NCI-H1694 treated with DMSO at 0.1 percent for 48 hours (cell line): ENCODE measurements around the gene CSF2.

ENCODE experiments used
- DNase-seq: peaks from one replicate; lab custom pipeline; 2025; lab: John Stamatoyannopoulos, UW

CSF2 gene

DNA sequence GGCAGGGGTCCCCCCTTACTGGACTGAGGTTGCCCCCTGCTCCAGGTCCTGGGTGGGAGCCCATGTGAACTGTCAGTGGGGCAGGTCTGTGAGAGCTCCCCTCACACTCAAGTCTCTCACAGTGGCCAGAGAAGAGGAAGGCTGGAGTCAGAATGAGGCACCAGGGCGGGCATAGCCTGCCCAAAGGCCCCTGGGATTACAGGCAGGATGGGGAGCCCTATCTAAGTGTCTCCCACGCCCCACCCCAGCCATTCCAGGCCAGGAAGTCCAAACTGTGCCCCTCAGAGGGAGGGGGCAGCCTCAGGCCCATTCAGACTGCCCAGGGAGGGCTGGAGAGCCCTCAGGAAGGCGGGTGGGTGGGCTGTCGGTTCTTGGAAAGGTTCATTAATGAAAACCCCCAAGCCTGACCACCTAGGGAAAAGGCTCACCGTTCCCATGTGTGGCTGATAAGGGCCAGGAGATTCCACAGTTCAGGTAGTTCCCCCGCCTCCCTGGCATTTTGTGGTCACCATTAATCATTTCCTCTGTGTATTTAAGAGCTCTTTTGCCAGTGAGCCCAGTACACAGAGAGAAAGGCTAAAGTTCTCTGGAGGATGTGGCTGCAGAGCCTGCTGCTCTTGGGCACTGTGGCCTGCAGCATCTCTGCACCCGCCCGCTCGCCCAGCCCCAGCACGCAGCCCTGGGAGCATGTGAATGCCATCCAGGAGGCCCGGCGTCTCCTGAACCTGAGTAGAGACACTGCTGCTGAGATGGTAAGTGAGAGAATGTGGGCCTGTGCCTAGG lies at the start of gene CSF2:
CSF2 (plus strand) TSS at position 559 of the 783 bp plus-strand sequence; CDS start at position 594, 35 bp downstream.
- no peak for DNase-seq

DNA sequence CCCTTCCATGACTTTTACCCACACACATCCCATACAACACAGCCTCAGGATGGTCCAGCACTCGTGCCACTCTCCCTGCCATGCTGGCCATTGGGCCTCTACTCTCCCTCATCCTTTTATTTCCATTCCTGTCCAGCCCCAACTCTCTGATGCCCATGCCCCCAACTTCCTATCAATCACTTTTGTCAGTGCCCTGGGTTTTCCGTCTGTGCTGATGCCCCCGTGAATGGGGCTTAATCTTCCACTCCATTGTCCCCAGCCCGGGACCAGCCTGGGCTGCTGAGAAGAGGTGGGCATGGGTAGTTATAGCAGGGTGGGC lies 49.5 kb upstream of the CSF2 start:
- DNase-seq: no peak

DNA sequence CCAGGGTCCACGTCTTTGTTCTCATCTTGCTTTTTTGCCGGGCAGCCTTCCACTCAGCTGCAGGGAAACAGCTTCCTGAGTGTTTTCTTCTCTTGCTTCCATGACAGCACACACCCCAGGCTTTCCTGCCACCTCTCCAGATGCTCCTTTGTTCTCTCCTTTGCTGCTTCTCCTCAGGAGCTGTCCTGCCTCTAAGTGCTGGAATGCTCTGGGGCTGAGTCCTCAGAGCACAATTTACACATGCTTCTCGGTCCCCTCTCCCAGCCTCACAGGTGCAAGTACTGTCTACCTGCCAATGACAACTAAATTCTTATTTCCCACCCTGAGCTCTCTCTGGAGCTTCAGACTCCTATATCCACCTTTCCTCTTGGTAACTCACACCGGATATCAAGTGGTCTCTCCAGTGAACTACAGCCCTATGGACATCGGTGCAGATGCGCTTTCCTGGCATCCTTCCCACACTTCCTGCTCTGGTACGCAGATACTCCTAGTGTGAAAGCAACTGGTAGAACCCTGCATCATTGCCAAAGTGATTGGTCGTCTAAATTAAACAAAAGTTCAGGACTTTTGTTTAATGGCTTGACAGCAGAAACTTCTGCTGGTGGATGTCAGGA lies 48.7 kb upstream of the CSF2 start:
- no peak for DNase-seq

DNA sequence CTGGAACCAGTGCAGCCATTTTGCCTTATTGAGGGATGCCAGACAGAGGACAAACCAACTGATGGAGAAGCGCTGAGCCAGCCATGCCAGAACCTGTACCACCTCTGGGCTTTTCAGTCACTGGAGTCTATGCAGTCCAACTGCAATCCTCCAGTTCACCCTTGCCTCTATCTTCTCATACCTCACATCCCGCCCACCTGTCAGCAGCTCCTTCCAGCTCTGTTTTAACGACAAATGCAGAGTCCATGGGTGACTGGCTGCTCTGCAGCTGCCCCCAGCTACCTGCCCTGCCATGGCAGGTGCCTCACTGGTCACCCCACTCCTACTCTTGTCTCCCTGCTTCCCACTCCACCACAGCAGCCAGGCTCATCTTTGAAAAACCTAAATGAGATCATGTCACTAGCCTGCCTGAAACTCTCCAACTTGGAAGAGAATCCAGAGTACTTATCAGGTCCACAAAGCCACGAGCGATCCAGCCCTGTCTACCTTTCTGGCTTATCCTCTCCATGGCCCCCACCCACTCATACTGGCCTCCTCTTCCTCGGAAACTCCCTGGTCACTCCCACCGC lies 48.1 kb upstream of the CSF2 start:
- no peak for DNase-seq

DNA sequence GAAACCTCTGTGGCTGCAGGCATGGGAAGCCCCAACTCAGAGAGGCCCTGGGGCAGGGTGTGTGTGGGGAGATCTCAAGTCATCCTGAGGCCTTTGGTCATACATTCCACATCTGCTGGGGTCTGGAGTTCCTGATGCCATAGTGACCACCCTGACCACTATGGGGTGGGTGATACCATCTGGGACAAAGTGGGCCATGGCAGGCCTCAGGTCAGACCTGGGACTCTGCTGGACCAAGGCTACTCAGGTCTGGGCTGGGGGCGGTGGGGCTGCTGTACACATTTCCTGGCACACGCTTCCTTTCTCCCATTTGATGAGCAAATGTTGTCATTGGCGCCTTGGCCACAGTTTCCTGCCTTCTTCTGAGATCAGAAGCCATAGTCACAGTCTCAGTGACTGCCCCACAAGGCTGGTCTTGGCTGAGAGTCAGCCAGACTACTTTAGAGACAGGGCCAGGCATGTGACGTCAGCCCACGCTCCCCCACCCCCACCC lies 47.0 kb upstream of the CSF2 start:
- DNase-seq: no peak

DNA sequence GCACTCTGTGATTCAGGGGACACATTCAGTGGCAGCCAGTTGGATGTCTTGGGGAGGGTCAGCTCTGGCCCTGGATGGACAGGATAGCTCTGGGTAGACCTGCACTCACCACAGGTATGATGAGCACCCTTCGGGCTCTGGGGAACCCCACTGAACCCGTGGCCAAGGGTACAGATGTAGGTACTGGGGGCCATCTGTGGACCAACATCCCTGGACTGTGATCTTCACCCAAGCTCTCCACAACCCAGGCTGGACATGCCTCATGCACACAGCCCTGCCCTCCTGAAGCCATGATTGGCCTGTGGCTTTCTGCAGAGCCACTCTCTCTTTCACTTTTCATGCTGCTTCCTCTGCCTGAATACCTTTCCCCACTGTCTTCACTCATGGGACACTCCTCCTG lies 46.6 kb upstream of the CSF2 start:
- DNase-seq: no peak

DNA sequence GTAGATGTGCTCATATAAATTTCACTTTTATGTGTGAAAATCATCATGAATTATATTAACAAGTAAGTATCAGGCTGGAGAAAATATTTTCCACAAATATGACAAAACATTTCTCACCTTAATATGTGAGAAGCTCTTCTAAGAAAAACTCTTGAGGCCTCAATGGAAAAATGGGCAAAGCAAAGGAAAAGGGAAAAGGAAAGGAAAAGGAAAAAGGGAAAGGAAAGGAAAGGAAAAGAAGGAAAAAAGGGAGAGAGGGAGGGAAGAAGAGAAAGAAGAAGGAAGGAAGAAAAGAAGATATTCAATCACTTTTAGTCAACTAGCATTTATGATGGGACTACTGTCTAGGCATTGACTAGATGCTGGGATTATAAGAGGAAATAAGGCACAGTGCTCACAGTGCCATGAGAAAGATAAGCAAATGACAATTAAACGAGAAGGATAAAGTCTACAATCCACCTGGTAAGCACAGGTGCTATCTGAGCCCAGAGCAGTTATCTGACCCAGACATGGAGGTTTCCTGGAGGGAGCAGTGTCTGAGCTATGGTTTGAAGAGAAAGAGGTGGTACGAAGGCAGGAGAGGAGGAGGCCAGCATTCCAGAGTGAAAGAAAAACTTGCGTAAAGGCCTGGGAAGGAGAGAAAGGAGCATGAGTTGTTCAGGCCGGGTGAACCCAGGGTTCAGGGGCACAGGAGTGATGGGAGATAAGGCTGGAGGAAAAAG lies 43.8 kb upstream of the CSF2 start:
- DNase-seq: no peak

DNA sequence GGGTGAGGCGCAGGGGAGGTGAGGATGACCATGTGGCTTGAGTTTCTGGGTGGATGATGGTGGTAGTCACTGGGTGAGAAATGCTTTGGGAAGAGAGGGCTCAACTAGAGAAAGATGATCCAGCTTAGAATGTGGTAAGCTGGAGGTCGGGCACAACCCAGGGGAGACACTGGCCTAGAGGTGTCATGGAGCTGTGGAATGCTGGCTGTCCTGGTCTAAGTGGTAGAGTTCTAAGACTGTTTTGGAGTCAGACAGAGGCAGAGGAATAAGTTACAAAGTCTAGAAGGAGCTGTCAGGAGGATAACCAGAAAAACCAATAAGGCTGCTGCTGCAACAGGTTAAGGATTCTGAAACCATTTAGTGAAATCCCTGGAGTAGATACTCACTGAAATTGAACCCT lies 43.0 kb upstream of the CSF2 start:
- DNase-seq: no peak

DNA sequence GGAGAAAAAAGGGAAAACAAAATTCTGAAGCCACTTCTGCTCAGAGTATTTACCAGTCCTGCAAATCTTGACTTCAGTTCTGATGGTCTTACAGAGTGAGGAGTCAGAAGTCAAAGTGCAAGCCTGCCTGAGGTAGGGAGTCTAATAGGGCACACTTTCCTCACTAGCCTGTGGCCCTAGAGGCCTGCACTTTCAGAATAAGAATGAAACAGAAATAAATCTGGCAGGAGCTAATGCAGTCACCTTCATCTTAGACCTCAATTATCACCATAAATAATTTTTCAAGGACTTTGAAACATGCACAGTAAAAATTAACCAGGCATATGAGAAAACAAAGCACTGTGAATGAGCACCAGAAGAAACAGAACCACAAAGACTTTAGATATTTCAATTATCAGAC lies 41.4 kb upstream of the CSF2 start:
- no peak for DNase-seq

DNA sequence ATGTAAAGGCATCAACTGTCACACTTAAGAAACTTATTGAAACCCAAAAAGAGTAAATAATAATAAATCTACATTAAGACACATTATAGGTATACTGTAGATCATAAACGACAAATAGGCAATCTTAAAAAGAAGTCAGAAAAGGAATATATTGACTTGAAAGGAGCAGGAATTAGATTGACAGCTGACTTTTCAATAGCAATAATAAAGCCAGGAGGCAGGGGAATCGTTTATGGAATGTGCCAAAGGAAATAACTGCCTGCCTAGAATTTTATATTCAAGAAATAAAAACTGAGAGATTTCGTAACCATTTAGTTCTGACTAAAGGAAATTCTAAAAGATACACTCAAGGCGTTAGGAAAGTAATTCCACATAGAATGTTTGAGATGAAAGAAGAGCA lies 40.5 kb upstream of the CSF2 start:
- DNase-seq: no peak

DNA sequence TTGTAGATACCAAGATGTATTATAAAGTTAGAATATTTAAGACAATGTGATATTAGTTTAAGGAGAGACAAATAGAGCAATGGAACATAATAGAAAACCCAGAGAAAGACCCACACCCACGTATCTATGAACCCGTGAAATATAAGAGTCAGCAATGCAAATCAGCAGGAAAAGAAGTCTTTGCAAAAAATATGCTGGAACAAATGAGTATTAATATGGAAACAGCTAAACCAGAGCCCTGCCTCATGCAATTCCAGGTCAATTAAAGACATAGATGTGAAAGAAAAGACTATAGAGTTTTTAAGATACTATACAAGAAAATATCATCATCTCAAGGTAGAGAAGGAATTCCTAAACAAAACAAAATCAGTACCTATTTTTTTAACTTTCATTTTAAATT lies 36.2 kb upstream of the CSF2 start:
- no peak for DNase-seq

DNA sequence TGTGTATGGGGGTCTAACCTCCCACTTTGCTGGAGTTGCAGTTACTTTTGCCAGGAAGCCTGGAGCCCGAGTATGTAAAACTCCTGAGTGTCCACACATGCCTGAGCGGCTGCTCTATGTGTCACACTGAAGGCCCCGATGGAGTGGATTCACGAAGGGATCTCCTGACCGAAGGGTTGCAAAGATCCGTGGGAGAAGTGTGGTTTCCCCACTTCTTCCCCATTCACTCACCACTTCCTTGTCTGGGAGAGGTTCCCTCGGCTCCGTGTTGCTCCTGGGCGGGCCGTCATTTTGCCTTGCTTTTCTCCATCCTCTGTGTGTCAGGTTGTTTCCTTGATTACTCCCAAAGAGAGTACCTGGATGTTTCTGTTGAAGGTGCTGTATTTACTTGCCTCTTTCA lies 29.4 kb upstream of the CSF2 start:
- no peak for DNase-seq

DNA sequence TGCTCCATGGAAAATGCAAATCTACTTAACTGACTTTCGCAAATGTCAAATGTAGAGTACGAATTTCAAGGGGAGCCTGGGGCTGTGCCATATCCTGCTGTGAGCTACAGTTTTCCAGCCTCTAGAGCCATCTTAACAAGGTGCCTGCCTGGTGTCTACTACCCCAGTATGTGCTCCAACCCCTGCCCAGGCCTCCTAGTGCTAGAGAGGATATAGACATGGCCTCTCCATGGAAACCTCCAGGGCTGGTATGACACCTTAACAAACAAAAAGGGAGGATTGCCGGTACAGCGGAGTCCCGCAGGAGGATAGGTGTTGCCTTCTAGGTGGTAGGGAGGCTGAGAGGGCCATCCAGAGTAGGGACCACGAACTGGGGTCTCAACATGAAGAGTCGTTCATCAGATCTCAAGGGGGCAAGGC lies 26.7 kb upstream of the CSF2 start:
- no peak for DNase-seq

DNA sequence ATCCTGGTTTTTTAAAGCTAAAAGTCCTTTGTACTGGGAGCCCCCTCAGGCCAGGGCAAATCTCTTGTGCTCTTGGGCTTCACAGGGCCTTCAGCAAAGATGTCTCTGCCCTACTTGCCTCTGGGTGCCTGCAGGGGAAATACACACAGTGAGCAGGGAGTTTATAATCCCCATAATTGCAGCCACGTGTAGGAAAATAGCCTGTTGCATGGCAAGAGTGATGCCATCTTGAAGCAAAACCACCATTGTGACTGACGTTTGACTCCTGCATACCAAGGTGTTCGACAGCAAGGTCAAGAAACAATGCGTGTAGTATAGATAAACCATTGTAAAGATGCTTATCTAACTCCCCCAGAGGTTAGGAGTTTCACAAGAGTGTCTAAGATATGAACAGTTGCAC lies 24.5 kb upstream of the CSF2 start:
- no peak for DNase-seq

DNA sequence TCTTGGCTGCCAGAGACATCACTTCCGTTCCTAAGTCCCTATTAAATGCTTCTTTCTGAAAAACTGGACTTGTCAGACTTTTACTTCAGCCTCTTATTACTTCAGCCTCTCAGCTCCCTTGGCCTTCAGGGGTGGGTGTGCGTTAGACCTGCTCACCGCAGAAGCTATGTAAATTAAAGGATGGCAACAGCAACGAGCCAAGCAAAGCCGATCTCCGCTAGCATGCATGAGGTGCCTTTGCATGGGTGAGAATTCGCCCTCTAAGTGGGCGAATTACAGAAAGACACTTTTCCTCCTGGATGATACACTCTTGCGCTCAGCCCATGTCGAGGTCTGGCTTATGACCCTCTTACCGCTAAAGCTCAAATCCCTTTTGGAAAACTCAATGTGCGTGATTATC lies 24.0 kb upstream of the CSF2 start:
- no peak for DNase-seq

DNA sequence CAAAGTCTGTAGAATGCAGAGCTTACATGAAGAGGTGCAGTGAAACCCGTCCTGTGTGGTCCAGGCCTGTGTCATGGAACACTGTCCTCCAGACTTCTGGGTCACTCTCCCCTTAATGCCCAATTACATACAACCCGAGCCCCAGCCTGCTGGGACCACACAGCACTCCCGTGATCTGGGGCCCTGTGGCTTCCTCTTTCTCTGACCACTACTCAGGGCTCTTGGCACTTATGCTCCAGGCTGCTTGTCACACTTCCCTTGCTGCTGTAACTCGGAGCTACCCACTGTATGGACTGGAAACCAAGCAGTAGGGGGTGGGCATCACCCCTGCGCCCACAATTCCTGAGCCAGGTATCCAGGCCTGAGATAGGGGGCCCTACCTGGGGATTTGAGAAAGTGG lies 23.5 kb upstream of the CSF2 start:
- DNase-seq: no peak

DNA sequence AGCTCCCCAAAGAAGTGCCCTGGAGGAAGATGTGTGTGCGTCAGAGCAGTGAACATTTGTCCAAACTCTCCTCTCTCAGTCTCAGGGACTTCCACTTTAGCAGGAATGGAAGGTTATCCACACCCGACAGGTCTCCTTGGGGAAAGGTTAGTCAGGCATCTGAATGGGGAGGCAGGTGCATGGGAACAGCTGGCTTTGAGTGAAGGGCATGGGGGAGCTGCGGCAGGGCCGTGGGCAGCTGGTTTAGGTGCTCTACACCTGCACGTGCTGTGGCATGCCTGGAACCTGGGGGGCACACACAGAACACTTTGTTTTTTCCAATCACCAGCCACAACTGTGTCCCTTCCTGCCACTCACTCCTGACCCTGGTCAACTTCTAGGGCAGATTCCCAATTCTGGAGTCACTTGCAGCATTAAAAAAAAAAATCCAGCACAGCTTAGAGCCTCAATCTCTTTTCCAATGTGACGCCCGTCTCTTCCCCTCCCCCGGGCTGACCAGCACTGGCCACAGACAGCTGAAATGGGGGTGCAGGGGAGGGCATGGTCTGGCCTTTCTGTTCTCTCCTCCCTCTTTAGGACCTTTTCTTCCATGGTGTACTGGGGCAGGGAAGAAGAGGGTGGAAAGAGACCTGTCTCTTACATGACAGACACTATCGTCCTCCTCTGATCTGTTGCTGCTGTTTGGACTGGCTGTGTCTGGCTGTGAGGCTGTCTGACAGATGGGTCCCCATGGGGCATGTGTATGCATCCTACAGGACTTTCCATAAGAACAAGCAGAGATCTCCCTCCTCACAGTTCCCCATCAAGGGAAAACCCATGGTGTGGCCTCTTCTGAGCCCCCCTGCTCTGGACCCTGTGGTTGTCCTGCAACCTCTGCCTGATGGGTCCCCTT lies 22.7 kb upstream of the CSF2 start:
- no peak for DNase-seq

DNA sequence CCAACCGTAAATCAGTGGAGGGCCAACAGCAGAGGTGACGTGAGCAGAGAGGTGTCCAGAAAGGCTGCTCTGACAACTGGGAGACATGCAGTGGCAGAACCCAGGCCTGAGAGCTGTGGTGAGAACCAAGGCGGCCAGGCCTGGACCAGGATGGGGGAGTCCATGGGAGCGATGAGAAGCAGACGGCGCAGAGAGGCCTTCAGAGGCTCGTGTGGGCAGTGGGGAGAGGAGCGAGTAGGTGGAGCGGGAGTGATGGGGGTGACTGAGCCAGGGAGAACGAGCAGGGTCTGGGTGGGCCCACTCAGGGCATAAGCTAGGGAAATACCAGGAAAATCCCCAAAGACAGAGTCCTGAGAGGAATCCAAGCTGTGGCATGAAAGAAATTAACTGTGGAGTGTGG lies 21.1 kb upstream of the CSF2 start:
- no peak for DNase-seq

DNA sequence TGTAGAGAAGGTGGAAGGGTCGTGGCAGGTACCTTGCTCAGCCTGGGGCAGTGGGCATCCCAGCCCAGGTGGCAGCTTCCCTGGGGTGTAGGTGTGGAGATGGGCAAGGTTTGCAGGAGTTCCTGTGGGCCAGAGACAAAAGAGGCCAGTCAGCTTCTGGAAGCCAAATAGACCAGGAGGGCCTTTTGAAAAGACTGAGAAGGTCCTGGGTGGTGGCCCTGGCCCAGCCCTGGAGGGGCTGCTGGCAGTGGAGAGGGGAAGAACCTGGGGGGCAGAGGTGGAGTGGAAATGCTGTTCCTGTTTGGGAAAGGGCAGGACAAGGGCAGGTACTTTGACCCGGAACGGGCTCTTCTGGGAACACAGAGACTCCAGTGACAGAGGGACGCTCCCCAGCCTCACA lies 20.1 kb upstream of the CSF2 start:
- no peak for DNase-seq

DNA sequence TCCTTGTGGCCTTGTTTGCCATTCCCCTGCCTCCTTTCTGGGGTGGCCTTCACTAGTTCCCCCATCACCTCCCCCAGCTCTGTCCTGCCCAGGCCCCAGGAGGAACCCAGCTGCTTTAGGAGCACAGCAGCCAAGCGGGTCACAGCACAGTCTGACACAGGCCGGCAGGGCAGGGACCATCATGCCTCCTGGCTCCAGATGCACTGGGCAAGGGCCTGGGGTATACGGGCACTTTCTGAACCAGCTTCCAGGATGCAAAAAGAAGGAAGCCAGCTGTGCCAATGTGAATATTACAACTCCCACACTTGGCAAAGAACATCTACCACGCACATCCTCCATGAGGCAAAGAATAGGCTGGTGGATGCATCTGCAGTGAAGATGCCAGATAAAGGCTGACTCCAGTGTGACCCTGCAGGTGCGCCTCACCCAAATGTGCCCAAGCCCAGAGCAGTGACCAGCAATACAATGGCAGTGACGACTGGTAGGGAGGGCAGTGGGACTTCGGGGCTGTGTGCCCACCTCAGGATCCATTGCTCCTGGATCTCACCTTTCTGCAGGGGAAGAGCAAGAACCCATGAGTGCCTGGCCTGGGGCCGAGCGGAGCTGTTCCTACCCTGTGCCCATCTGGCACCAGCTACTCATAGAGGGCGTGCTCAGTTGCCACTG lies 19.4 kb upstream of the CSF2 start:
- DNase-seq: no peak

DNA sequence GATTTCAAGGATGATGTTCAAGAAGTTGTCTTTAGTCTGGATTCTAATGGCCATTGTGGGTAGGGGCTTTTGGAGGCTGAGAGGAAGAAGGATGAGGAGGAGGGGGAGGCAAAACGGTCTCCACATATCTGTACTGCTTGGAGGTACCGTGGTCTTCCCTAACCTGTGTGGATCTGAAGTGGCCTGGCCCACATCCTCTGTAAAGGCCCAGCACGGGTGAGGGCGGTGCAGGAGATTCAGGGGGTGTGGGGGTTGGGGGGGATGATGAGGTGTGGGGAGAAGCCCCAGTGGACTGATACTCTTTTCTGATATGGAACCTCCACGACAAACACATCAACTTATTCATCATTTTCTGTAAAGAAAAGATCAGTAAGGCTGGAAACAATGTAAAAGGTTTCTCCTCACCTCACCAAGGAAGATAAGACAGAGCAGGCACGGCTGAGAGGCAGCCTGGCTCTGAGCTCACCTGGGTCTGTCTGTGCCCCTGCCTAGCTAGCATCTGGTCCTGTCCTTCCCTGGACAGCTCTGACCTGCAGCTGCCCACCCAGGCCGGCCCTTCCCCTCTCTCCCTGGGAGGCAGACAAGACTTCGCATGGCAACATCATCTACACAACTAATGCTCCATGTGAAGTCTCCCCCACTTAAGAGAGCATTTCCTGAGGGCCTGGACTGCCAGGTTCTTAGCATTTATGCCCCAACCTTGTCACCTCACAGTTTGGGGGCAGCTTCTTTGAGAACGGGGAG lies 18.7 kb upstream of the CSF2 start:
- no peak for DNase-seq
